Neural cell (in vitro differentiated cells): ENCODE data around the gene RDH16. TPM values are rescaled to one million over a fixed set of nuclear protein-coding genes. Genes with fewer than 3 reads are reported as not detected.

Experiments
- H2AFZ ChIP-seq: fragments of 200-600, 300-800 bp; sonication (generic), shearing (Covaris generic); 2 replicates; pipeline ENCODE4 v1.6.0; 2014; ENCODE audit warnings: low read depth, mild to moderate bottlenecking, antibody characterized with exemption, low read length, moderate library complexity
- H3F3A ChIP-seq: fragments of 200-600 bp; shearing (Covaris generic); 2 replicates; pipeline ENCODE4 v1.6.1; 2016; ENCODE audit warnings: mild to moderate bottlenecking, moderate library complexity, mixed read lengths, antibody characterized with exemption, low read length; ENCODE audit not compliant: insufficient read depth, poor library complexity, severe bottlenecking
- H3K27ac ChIP-seq: fragments of 200-600, 300-800 bp; sonication (generic), shearing (Covaris generic); 2 replicates; pipeline ENCODE4 v1.5.1; 2014; ENCODE audit warnings: mild to moderate bottlenecking, low read length, moderate library complexity
- H3K27me3 ChIP-seq: fragments of 300-800, 200-600 bp; sonication (generic), shearing (Covaris generic); 2 replicates; pipeline ENCODE4 v1.6.0; 2014; ENCODE audit warnings: mild to moderate bottlenecking, low read depth, low read length, moderate library complexity; ENCODE audit not compliant: insufficient read depth
- H3K36me3 ChIP-seq: fragments of 300-800, 200-600 bp; sonication (generic), shearing (Covaris generic); 2 replicates; pipeline ENCODE4 v1.5.1; 2014; ENCODE audit warnings: mild to moderate bottlenecking, antibody characterized with exemption, low read length, moderate library complexity; ENCODE audit not compliant: insufficient read depth
- H3K4me2 ChIP-seq: fragments of 300-800, 200-600 bp; sonication (generic), shearing (Covaris generic); 2 replicates; pipeline ENCODE4 v1.6.0; 2014; ENCODE audit warnings: mild to moderate bottlenecking, low read length
- H3K4me3 ChIP-seq: fragments of 300-800, 200-600 bp; sonication (generic), shearing (Covaris generic); 2 replicates; pipeline ENCODE4 v1.5.1; 2014; ENCODE audit warnings: mild to moderate bottlenecking, low read length, moderate library complexity
- H3K79me2 ChIP-seq: fragments of 200-600 bp; shearing (Covaris generic); replicated peaks from 2 replicates; pipeline ENCODE4 v1.6.0; 2014; ENCODE audit warnings: mild to moderate bottlenecking, low read length, moderate library complexity; ENCODE audit not compliant: insufficient read depth
- H3K9ac ChIP-seq: fragments of 300-800, 200-600 bp; sonication (generic), shearing (Covaris generic); 2 replicates; pipeline ENCODE4 v1.6.1; 2016; ENCODE audit warnings: mild to moderate bottlenecking, low read length, mixed read lengths
- H3K9me2 ChIP-seq: fragments of 200-600 bp; shearing (Covaris generic); 2 replicates; pipeline ENCODE4 v1.6.1; 2016; ENCODE audit warnings: mild to moderate bottlenecking, low read length, mixed read lengths; ENCODE audit not compliant: insufficient read depth
- H3K9me3 ChIP-seq: fragments of 200-600, 300-800 bp; sonication (generic), shearing (Covaris generic); 2 replicates; pipeline ENCODE4 v1.6.1; 2016; ENCODE audit warnings: mild to moderate bottlenecking, mixed run types, low read length, moderate library complexity, mixed read lengths
- H4K20me1 ChIP-seq: fragments of 200-600 bp; shearing (Covaris generic); 2 replicates; pipeline ENCODE4 v1.6.1; 2016; ENCODE audit warnings: mild to moderate bottlenecking, mixed run types; ENCODE audit not compliant: insufficient read depth
- CTCF ChIP-seq: fragments of 450-650 bp; IDR thresholded peaks from 2 replicates; pipeline ENCODE4 v1.5.1; 2014; ENCODE audit warnings: antibody characterized with exemption, mild to moderate bottlenecking, moderate library complexity; ENCODE audit not compliant: poor library complexity, severe bottlenecking
- EP300 ChIP-seq: fragments of 450-650 bp; conservative IDR thresholded peaks from 2 replicates; pipeline ENCODE4 v1.6.1; 2014; ENCODE audit warnings: antibody characterized with exemption, mild to moderate bottlenecking, moderate library complexity; ENCODE audit not compliant: poor library complexity, severe bottlenecking
- EZH2 ChIP-seq: fragments of 200-600, 300-800 bp; shearing (Covaris generic), sonication (generic); IDR thresholded peaks from 2 replicates; pipeline ENCODE4 v1.6.1; 2014; ENCODE audit warnings: antibody characterized with exemption, low read length, borderline replicate concordance, mild to moderate bottlenecking; ENCODE audit not compliant: insufficient read depth, poor library complexity, severe bottlenecking
- MXI1 ChIP-seq: fragments of 450-650 bp; conservative IDR thresholded peaks from 2 replicates; pipeline ENCODE4 v1.6.1; 2014; ENCODE audit warnings: antibody characterized with exemption, mild to moderate bottlenecking; ENCODE audit not compliant: poor library complexity, severe bottlenecking
- POLR2AphosphoS5 ChIP-seq: IDR thresholded peaks from 2 replicates; pipeline ENCODE4 v1.6.1; 2012
- RAD21 ChIP-seq: fragments of 450-650 bp; conservative IDR thresholded peaks from 2 replicates; pipeline ENCODE4 v1.6.1; 2014; ENCODE audit warnings: antibody characterized with exemption, mild to moderate bottlenecking, moderate library complexity
- REST ChIP-seq: IDR thresholded peaks from 2 replicates; pipeline ENCODE4 v1.6.1; 2012; ENCODE audit warnings: borderline replicate concordance
- SMC3 ChIP-seq: fragments of 450-650 bp; conservative IDR thresholded peaks from 2 replicates; pipeline ENCODE4 v1.6.1; 2014; ENCODE audit warnings: antibody characterized with exemption, mild to moderate bottlenecking, moderate library complexity; ENCODE audit not compliant: poor library complexity
- TAF1 ChIP-seq: IDR thresholded peaks from 2 replicates; pipeline ENCODE4 v1.6.1; 2012; ENCODE audit warnings: low read depth
- polyA plus RNA-seq: library from polyadenylated mRNA; depleted of rRNA; stranded (reverse); fragments of >200 nt; gene quantifications from 2 replicates; pipeline ENCODE4 v1.2.3, GENCODE V29; 2014

RDH16 gene
- polyA plus RNA-seq, 1 donor from 2014 or later, result 1.0 TPM

- no peaks in the 10 kb centered on the region for H3K27me3 ChIP-seq
Observed at GRCh38 chr12:56996793-56997545, 39.6 kb upstream of the RDH16 start.

More at GRCh38 chr12:56996793-56997545, 39.6 kb upstream of the RDH16 start:
- Histone ChIP-seq H3K9me3 (no peaks in the 10 kb centered on the region), H3K9me2 (no peaks in the 10 kb centered on the region), H3K4me2 (no peak overlapping the region), H3K9ac (no peak overlapping the region), H3K4me3 (no peak overlapping the region), H3F3A (no peaks in the 10 kb centered on the region), H2AFZ (no peak overlapping the region), H4K20me1 (no peaks in the 10 kb centered on the region), H3K27ac (no peak overlapping the region), H3K36me3 (no peaks in the 10 kb centered on the region), H3K79me2 (peaks cover 22% of the 10 kb centered on the region)
- TF ChIP-seq TAF1 (no peak), POLR2AphosphoS5 (no peak), CTCF (no peak), RAD21 (no peak), EP300 (no peak), REST (no peak), SMC3 (no peak), MXI1 (no peak), EZH2 (no peak)
